Heart left ventricle (tissue), 13 donors: ENCODE measurements around the gene FCRL3.

ENCODE experiments used
- CTCF ChIP-seq, 12 donors: fragments of 200-600 bp; sonication (generic) in 4 of 12; IDR thresholded peaks; one replicate each; pipeline versions ENCODE4 v1.5.0 to v1.8.0; 2018 to 2022; ENCODE audit warnings: antibody characterized with exemption in 12 of 12, mild to moderate bottlenecking in 5 of 12
- POLR2A ChIP-seq, 2 donors: fragments of 450-650 bp; IDR thresholded peaks; one replicate each; pipeline ENCODE4 v1.6.1; 2017; ENCODE audit warnings: antibody characterized with exemption in 2 of 2, mild to moderate bottlenecking in 2 of 2, moderate library complexity in 2 of 2
- donor health status: ischemic (EF 13 %, LVEDD 7.1; RV severe dilation, severe dysfunction).
- donor health status: DM: no; HTN: yes; CAD: no.
- donor health status: DM: no; HTN: no; CAD: no.
- donor health status: ischemic (EF 25% LVEDD 6.9; RV normal size, moderate dysfunction).
- donor health status: ischemic (EF 25% LVEDD 5.7; RV mildly dilated, moderate dysfunction).
- donor health status: ischemic (EF 35%, LVEDD 5.7; RV mildly dilated, moderate dysfunction).
- donor health status: nonischemic (EF 11% LVEDD 7.7; RV severe dilation, severe dysfunction).
- donor health status: DM: yes; HTN: yes; CAD: no.
- donor health status: PGD.
- donor health status: ischemic (EF 29% LVEDD 5.4; RV normal size, mild dysfunction).
- donor health status: nonischemic (EF 23%, LVEDD 6.1; RV moderate dilation, normal function).

GRCh38 chr1:157659576-157660247 lies 40.9 kb downstream of the FCRL3 start:
- no peak for TF ChIP-seq POLR2A (IDR thresholded peaks at IDR 0.05)
- TF ChIP-seq CTCF (IDR thresholded peaks at IDR 0.05): no peak
